Measurements from ENCODE around the gene LIN52.

The LIN52 gene

GRCh38 chr14:74223016-74223415 is 138.3 kb downstream of the LIN52 start:
- peaks cover 7% of the 10 kb centered on the region for H3K27me3 ChIP-seq (ENCODE audit: insufficient read depth, low read length, poor library complexity)
- no peak overlapping the region for H3K4me2 ChIP-seq (ENCODE audit: insufficient read depth, low read length)

GRCh38 chr14:74231784-74232183 is 147.0 kb downstream of the LIN52 start:
- no peaks in the 10 kb centered on the region for H3K36me3 ChIP-seq (ENCODE audit: insufficient read depth, low read length)
- no peak overlapping the region for H3K4me2 ChIP-seq (ENCODE audit: insufficient read depth, low read length)
- no peak overlapping the region for H3K27ac ChIP-seq (ENCODE audit: low read length)
- H3K79me2 ChIP-seq (ENCODE audit: insufficient read depth, low read length) = no peaks in the 10 kb centered on the region
- no peaks in the 10 kb centered on the region for H3K4me1 ChIP-seq (ENCODE audit: insufficient read depth, low read length)
- H4K20me1 ChIP-seq (ENCODE audit: insufficient read depth, low read length) = no peaks in the 10 kb centered on the region
- H2AFZ ChIP-seq (ENCODE audit: low read depth, low read length) = no peak overlapping the region
- TF ChIP-seq EZH2 (IDR thresholded peaks at IDR 0.05; ENCODE audit: borderline replicate concordance, low read depth, low read length, severe bottlenecking) (no peak), CTCF (IDR thresholded peaks at IDR 0.05; ENCODE audit: borderline replicate concordance, extremely low read depth, low read length, poor library complexity, severe bottlenecking) (no peak)
- H3K4me3 ChIP-seq (ENCODE audit: low read depth in 1 of 2, low read length in 2 of 2) = no peak overlapping the region
- H3K9ac ChIP-seq (ENCODE audit: low read depth, low read length) = no peak overlapping the region
- no peaks in the 10 kb centered on the region for H3K27me3 ChIP-seq (ENCODE audit: insufficient read depth, low read length, poor library complexity)
- ATAC-seq (ENCODE audit: insufficient read depth, low read depth) = no peak
- no peak for DNase-seq
- peaks cover 3% of the 10 kb centered on the region for H3K9me3 ChIP-seq (ENCODE audit: insufficient read depth, low read length, severe bottlenecking)

More at GRCh38 chr14:74223016-74223415, 138.3 kb downstream of the LIN52 start:
- ATAC-seq (ENCODE audit: insufficient read depth, low read depth) (no peak), DNase-seq (no peak)
- no peak overlapping the region for H2AFZ ChIP-seq (ENCODE audit: low read depth, low read length)
- no peak overlapping the region for H3K27ac ChIP-seq (ENCODE audit: low read length)
- TF ChIP-seq CTCF (IDR thresholded peaks at IDR 0.05; ENCODE audit: borderline replicate concordance, extremely low read depth, low read length, poor library complexity, severe bottlenecking) (no peak), EZH2 (IDR thresholded peaks at IDR 0.05; ENCODE audit: borderline replicate concordance, low read depth, low read length, severe bottlenecking) (no peak)
- H3K36me3 ChIP-seq (ENCODE audit: insufficient read depth, low read length) = no peaks in the 10 kb centered on the region
- H3K9ac ChIP-seq (ENCODE audit: low read depth, low read length) = no peak overlapping the region
- H3K9me3 ChIP-seq (ENCODE audit: insufficient read depth, low read length, severe bottlenecking) = no peaks in the 10 kb centered on the region
- 0 out of 2 replicates have a peak, but pooled peaks cover 1% of the 10 kb centered on the region for H3K4me1 ChIP-seq (ENCODE audit: insufficient read depth, low read length)
- no peaks in the 10 kb centered on the region for H3K79me2 ChIP-seq (ENCODE audit: insufficient read depth, low read length)
- H4K20me1 ChIP-seq (ENCODE audit: insufficient read depth, low read length) = 0 out of 2 replicates have a peak, but pooled peaks cover 4% of the 10 kb centered on the region
- no peak overlapping the region for H3K4me3 ChIP-seq (ENCODE audit: low read depth in 1 of 2, low read length in 2 of 2)

- peaks cover 3% of the 10 kb centered on the region for H3K9me3 ChIP-seq (ENCODE audit: insufficient read depth, low read length, severe bottlenecking)
- H2AFZ ChIP-seq (ENCODE audit: low read depth, low read length) = no peak overlapping the region
- H3K27ac ChIP-seq (ENCODE audit: low read length) = no peak overlapping the region
- H3K36me3 ChIP-seq (ENCODE audit: insufficient read depth, low read length) = no peaks in the 10 kb centered on the region
- H3K4me3 ChIP-seq (ENCODE audit: low read depth in 1 of 2, low read length in 2 of 2) = no peak overlapping the region
- TF ChIP-seq EZH2 (IDR thresholded peaks at IDR 0.05; ENCODE audit: borderline replicate concordance, low read depth, low read length, severe bottlenecking) = no peak
- TF ChIP-seq CTCF (IDR thresholded peaks at IDR 0.05; ENCODE audit: borderline replicate concordance, extremely low read depth, low read length, poor library complexity, severe bottlenecking) = no peak
- no peak overlapping the region for H3K9ac ChIP-seq (ENCODE audit: low read depth, low read length)
- no peak overlapping the region for H3K4me2 ChIP-seq (ENCODE audit: insufficient read depth, low read length)
- no peaks in the 10 kb centered on the region for H3K4me1 ChIP-seq (ENCODE audit: insufficient read depth, low read length)
- H4K20me1 ChIP-seq (ENCODE audit: insufficient read depth, low read length) = no peaks in the 10 kb centered on the region
- H3K79me2 ChIP-seq (ENCODE audit: insufficient read depth, low read length) = no peaks in the 10 kb centered on the region
- DNase-seq = no peak
- no peak for ATAC-seq (ENCODE audit: insufficient read depth, low read depth)
- no peaks in the 10 kb centered on the region for H3K27me3 ChIP-seq (ENCODE audit: insufficient read depth, low read length, poor library complexity)
Observed at GRCh38 chr14:74235017-74235416, 150.3 kb downstream of the LIN52 start.

GRCh38 chr14:74237441-74237840 is 152.7 kb downstream of the LIN52 start:
- H3K4me1 ChIP-seq (ENCODE audit: insufficient read depth, low read length) = no peaks in the 10 kb centered on the region
- no peaks in the 10 kb centered on the region for H4K20me1 ChIP-seq (ENCODE audit: insufficient read depth, low read length)
- no peak overlapping the region for H3K9ac ChIP-seq (ENCODE audit: low read depth, low read length)
- TF ChIP-seq EZH2 (IDR thresholded peaks at IDR 0.05; ENCODE audit: borderline replicate concordance, low read depth, low read length, severe bottlenecking) = no peak
- no peak for TF ChIP-seq CTCF (IDR thresholded peaks at IDR 0.05; ENCODE audit: borderline replicate concordance, extremely low read depth, low read length, poor library complexity, severe bottlenecking)
- H3K9me3 ChIP-seq (ENCODE audit: insufficient read depth, low read length, severe bottlenecking) = no peaks in the 10 kb centered on the region
- no peaks in the 10 kb centered on the region for H3K36me3 ChIP-seq (ENCODE audit: insufficient read depth, low read length)
- no peaks in the 10 kb centered on the region for H3K27me3 ChIP-seq (ENCODE audit: insufficient read depth, low read length, poor library complexity)
- DNase-seq (no peak), ATAC-seq (ENCODE audit: insufficient read depth, low read depth) (no peak)
- no peaks in the 10 kb centered on the region for H3K79me2 ChIP-seq (ENCODE audit: insufficient read depth, low read length)
- no peak overlapping the region for H3K4me2 ChIP-seq (ENCODE audit: insufficient read depth, low read length)
- no peak overlapping the region for H2AFZ ChIP-seq (ENCODE audit: low read depth, low read length)
- H3K4me3 ChIP-seq (ENCODE audit: low read depth in 1 of 2, low read length in 2 of 2) = no peak overlapping the region
- no peak overlapping the region for H3K27ac ChIP-seq (ENCODE audit: low read length)

Measured in DND-41 (cell line).